T-cell (primary cell): ENCODE data around the gene SHD. TPM values are rescaled to one million over a fixed set of nuclear protein-coding genes. Genes with fewer than 3 reads are reported as not detected.

Experiments
- ATAC-seq, 4 experiments: fragments of 200-7000 bp in 3 of 4; fragments of 150-1000 bp in 1 of 4; cut with Tn5 transposase; replicated peaks in 1 of 4; 1 replicate in 3 of 4; 2 replicates in 1 of 4; pipeline ENCODE4 v1.10.0; 2021; ENCODE audit warnings: moderate library complexity in 3 of 4, mild to moderate bottlenecking in 2 of 4, moderate number of reproducible peaks in 1 of 4
- CTCF ChIA-PET, 2 donors: fragments of 300-600 bp; sonication (Branson Sonifier 250); formaldehyde crosslinking; loops; one replicate each; lab custom pipeline; 2022; ENCODE audit warnings: antibody characterized with exemption in 2 of 2; lab: Charles Lee
- POLR2A ChIA-PET, 2 donors: fragments of 300-600 bp; sonication (Branson Sonifier 250); formaldehyde crosslinking; loops; one replicate each; lab custom pipeline; 2022; ENCODE audit warnings: antibody characterized with exemption in 2 of 2; lab: Charles Lee
- DNase-seq, 35 experiments: peaks; one replicate each; pipeline versions ENCODE4 v3.0.0 to v3.0.0-alpha.2; 2013 to 2023
- H3K27ac ChIP-seq: one replicate; pipeline ENCODE4 v1.5.1; 2013; ENCODE audit warnings: low read length
- H3K27me3 ChIP-seq, 2 experiments: replicated peaks in 1 of 2; 1 replicate in 1 of 2; 2 replicates in 1 of 2; pipeline versions ENCODE4 v1.6.1 to v1.7.0; 2013; ENCODE audit warnings: low read length in 1 of 2, mixed read lengths in 1 of 2; ENCODE audit not compliant: control insufficient read depth in 2 of 2, insufficient read depth in 2 of 2; ENCODE audit errors: extremely low read depth in 1 of 2
- H3K36me3 ChIP-seq, 2 donors: 1 replicate in 1 of 2; 2 replicates in 1 of 2; pipeline versions ENCODE4 v1.6.1 to v1.7.0; 2013; ENCODE audit warnings: low read length in 1 of 2; ENCODE audit not compliant: control insufficient read depth in 2 of 2, insufficient read depth in 1 of 2; ENCODE audit errors: extremely low read depth in 1 of 2
- H3K4me1 ChIP-seq, 2 experiments: 1 replicate in 1 of 2; 2 replicates in 1 of 2; pipeline versions ENCODE4 v1.6.1 to v1.7.0; 2013; ENCODE audit warnings: low read length in 2 of 2, mixed read lengths in 1 of 2; ENCODE audit not compliant: insufficient read depth in 2 of 2, control insufficient read depth in 1 of 2; ENCODE audit errors: extremely low read depth in 1 of 2
- H3K4me3 ChIP-seq, 2 donors: 1 replicate in 1 of 2; 2 replicates in 1 of 2; pipeline versions ENCODE4 v1.5.1 to v1.7.0; 2013; ENCODE audit warnings: mild to moderate bottlenecking in 2 of 2, low read length in 1 of 2, moderate library complexity in 1 of 2; ENCODE audit not compliant: control insufficient read depth in 1 of 2; ENCODE audit errors: extremely low read depth in 1 of 2
- H3K9me3 ChIP-seq: 2 replicates; pipeline ENCODE4 v1.7.0; 2013
- H3K27ac Mint-ChIP-seq, 2 donors: one replicate each; pipeline ENCODE4 v1.8.0; 2020 to 2021; ENCODE audit warnings: mild to moderate bottlenecking in 2 of 2, mixed read lengths in 2 of 2
- H3K27me3 Mint-ChIP-seq, 2 donors: one replicate each; pipeline ENCODE4 v1.8.0; 2021 to 2022; ENCODE audit warnings: mixed read lengths in 2 of 2
- H3K36me3 Mint-ChIP-seq: one replicate; pipeline ENCODE4 v1.8.0; 2021; ENCODE audit warnings: mixed read lengths
- H3K4me1 Mint-ChIP-seq, 3 donors: one replicate each; pipeline ENCODE4 v1.8.0; 2020 to 2022; ENCODE audit warnings: mixed read lengths in 3 of 3, mild to moderate bottlenecking in 1 of 3
- H3K4me3 Mint-ChIP-seq, 3 donors: one replicate each; pipeline ENCODE4 v1.8.0; 2020 to 2022; ENCODE audit warnings: mild to moderate bottlenecking in 3 of 3, mixed read lengths in 3 of 3, moderate library complexity in 3 of 3
- H3K9me3 Mint-ChIP-seq, 3 donors: one replicate each; pipeline ENCODE4 v1.8.0; 2020 to 2022; ENCODE audit warnings: mixed read lengths in 3 of 3
- WGBS: methylation state at CpG from one replicate; pipeline ENCODE4 v1.1.5; 2013; ENCODE audit warnings: missing lambda C conversion rate; ENCODE audit not compliant: insufficient coverage; 5-methylcytosine and 5-hydroxymethylcytosine counted together
- total RNA-seq, 35 experiments: library from RNA in 6 of 35; stranded (reverse) in 6 of 35; fragments of 120-200 nt in 1 of 35; gene quantifications; one replicate each; pipeline versions ENCODE4 v1.2.1 to v1.2.4 and lab custom pipeline; 2013 to 2026

The SHD gene
- total RNA-seq, 5 donors from 2014 or later (not counting 1 experiment from before 2014, with no cell fraction given) = 0.19 TPM; not detected in 4

DNA sequence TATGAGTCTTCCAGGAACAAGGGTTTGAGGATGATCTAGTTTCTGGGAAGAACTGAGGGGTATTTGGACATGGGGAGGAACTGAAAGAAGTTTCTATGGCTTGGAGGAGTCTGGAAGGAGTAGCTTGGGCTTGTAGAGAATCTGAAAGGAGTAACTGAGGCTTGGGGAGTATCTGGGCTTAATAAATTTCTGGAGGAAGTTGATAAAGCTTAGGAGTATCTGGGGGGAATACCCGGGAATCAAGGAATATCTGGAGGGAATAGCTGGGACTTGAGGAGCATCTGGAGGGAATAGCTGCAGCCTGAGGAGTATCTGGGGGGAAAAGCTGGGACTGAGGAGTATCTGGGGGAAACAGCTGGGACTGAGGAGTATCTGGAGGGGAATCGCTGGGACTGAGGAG lies 41.4 kb downstream of the SHD start:
- Mint-ChIP-seq H3K27me3 (no peaks in the 10 kb centered on the region), H3K36me3 (no peaks in the 10 kb centered on the region), H3K27ac (no peak overlapping the region), H3K9me3 (peaks cover 0 to 9% (median 0%) of the 10 kb centered on the region in 3 donors), H3K4me3 (no peak overlapping the region), H3K4me1 (peaks cover 0 to 10% (median 0%) of the 10 kb centered on the region in 3 donors)
- H3K36me3 ChIP-seq = no peaks in the 10 kb centered on the region
- no peaks in the 10 kb centered on the region for H3K27me3 ChIP-seq
- no peak overlapping the region for H3K4me3 ChIP-seq
- no peaks in the 10 kb centered on the region for H3K4me1 ChIP-seq
- H3K27ac ChIP-seq = no peak overlapping the region
- DNase-seq = no peak
- 96% methylated on average over 2 of the region's 2 CpGs for WGBS
- CTCF ChIA-PET = interaction anchor here (0.6 to 1.0 kb wide), 2 partner anchors 32 to 373 kb away, joined by 3 read pairs; no protein-coding TSS in a partner anchor
- POLR2A ChIA-PET = no interaction called here
- H3K9me3 ChIP-seq = no peaks in the 10 kb centered on the region
- no peak for ATAC-seq

DNA sequence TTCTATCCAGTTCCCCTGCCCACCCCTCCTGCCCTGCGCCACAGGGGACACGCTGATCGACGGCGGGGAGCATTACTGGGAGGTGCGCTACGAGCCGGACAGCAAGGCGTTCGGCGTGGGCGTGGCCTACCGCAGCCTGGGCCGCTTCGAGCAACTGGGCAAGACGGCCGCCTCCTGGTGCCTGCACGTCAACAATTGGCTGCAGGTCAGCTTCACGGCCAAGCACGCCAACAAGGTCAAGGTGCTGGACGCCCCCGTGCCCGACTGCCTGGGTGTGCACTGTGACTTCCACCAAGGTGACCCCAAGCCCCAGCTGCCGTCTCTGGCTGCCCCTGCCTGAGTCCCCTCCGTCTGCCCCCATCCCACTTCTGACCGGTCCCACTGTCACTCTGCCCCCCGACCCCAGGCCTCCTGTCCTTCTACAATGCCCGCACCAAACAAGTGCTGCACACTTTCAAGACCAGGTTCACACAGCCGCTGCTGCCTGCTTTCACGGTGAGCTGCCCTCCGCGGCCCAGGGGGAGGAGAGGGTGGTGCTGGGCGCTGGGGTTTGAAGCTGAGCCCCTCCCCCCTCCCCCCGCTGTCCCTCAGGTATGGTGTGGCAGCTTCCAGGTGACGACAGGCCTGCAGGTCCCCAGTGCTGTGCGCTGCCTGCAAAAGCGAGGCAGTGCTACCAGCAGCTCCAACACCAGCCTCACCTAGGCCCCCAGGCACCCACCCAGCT lies 44.0 kb downstream of the SHD start:
- POLR2A ChIA-PET = interaction anchor here in 1 of 2 donors (1.1 kb wide), 1 partner anchor 19 kb away, joined by 3 read pairs; no protein-coding TSS in a partner anchor
- Histone ChIP-seq H3K36me3 (no peaks in the 10 kb centered on the region), H3K4me1 (peaks cover 0 to 17% of the 10 kb centered on the region in 2 experiments), H3K4me3 (no peak overlapping the region), H3K27ac (no peak overlapping the region), H3K9me3 (no peaks in the 10 kb centered on the region), H3K27me3 (peaks cover 0 to 14% of the 10 kb centered on the region in 2 experiments)
- ATAC-seq (no peak), DNase-seq (no peak)
- H3K27me3 Mint-ChIP-seq = peaks cover 0 to 4% of the 10 kb centered on the region in 2 donors
- H3K27ac Mint-ChIP-seq = no peak overlapping the region
- H3K9me3 Mint-ChIP-seq = peaks cover 0 to 9% (median 0%) of the 10 kb centered on the region in 3 donors
- WGBS = 94% methylated on average over 26 of the region's 37 CpGs
- H3K36me3 Mint-ChIP-seq = no peaks in the 10 kb centered on the region
- peaks cover 16 to 28% (median 17%) of the 10 kb centered on the region in 3 donors for H3K4me1 Mint-ChIP-seq
- CTCF ChIA-PET = interaction anchor here in 1 of 2 donors (0.9 kb wide), 1 partner anchor 10 kb away, joined by 3 read pairs; no protein-coding TSS in a partner anchor
- no peak overlapping the region for H3K4me3 Mint-ChIP-seq

DNA sequence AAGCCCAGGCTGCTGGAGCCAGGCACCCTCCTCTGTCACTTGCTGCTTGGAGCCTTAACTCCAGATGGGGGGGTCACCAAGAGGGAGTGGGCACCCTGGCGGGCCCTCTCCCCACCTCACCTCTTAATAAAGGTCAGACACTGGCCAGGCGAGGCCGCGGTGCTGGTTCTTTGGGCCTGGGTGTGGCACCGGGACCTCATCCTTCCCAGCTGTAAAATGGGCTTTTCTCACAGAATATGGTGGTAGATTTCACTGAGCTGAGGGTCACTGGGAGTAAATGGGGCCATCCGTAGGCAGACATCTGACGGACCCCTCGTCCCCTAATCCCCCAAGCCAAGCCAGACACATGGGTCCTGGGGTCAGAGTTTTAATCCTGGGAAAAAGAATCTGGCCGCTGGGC lies 44.6 kb downstream of the SHD start:
- Mint-ChIP-seq H3K36me3 (no peaks in the 10 kb centered on the region), H3K4me1 (peaks cover 20 to 34% (median 23%) of the 10 kb centered on the region in 3 donors), H3K27ac (no peak overlapping the region), H3K4me3 (no peak overlapping the region), H3K27me3 (peaks cover 0 to 4% of the 10 kb centered on the region in 2 donors), H3K9me3 (peaks cover 0 to 9% (median 0%) of the 10 kb centered on the region in 3 donors)
- no peak overlapping the region for H3K27ac ChIP-seq
- ChIA-PET CTCF (no interaction called here), POLR2A (no interaction called here)
- H3K9me3 ChIP-seq = no peaks in the 10 kb centered on the region
- WGBS = 96% methylated on average over 4 of the region's 9 CpGs
- no peak for DNase-seq
- H3K4me3 ChIP-seq = no peak overlapping the region
- no peaks in the 10 kb centered on the region for H3K36me3 ChIP-seq
- ATAC-seq = no peak
- peaks cover 0 to 23% of the 10 kb centered on the region in 2 experiments for H3K4me1 ChIP-seq
- peaks cover 0 to 14% of the 10 kb centered on the region in 2 experiments for H3K27me3 ChIP-seq

DNA sequence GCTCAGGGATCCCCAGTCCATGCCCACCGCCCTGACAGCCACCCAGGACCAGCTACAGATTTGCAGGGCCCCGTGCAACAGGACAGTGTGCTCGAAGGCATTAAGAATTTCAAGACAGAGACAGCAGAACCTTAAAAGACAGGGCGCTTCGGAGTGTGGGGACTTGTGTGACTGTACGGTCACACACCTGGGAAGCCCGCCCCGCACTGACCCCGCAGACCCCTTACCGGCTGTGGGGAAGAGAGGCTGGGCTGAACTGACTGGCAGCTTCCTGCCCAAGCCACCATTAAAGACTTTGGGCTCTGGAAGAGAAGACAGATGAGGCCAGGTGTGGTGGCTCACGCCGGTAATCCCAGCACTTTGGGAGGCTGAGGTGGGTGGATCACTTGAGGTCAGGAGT lies 45.2 kb downstream of the SHD start:
- POLR2A ChIA-PET = interaction anchor here in 1 of 2 donors (0.5 kb wide), 1 partner anchor 35 kb away, joined by 9 read pairs; no protein-coding TSS in a partner anchor
- H3K4me1 ChIP-seq = peaks cover under 1 to 28% of the 10 kb centered on the region in 2 experiments
- WGBS = 92% methylated on average over 6 of the region's 12 CpGs
- H3K36me3 Mint-ChIP-seq = no peaks in the 10 kb centered on the region
- H3K36me3 ChIP-seq = no peaks in the 10 kb centered on the region
- peaks cover 0 to 5% (median 0%) of the 10 kb centered on the region in 3 donors for H3K9me3 Mint-ChIP-seq
- no peak overlapping the region for H3K27ac Mint-ChIP-seq
- H3K4me3 ChIP-seq = no peak overlapping the region
- peak overlapping the region in 2 of 3 donors; percentile 3 to 24 for H3K4me3 Mint-ChIP-seq
- CTCF ChIA-PET = no interaction called here
- peaks cover 0 to 14% of the 10 kb centered on the region in 2 experiments for H3K27me3 ChIP-seq
- H3K9me3 ChIP-seq = no peaks in the 10 kb centered on the region
- ATAC-seq (no peak), DNase-seq (no peak)
- H3K27me3 Mint-ChIP-seq = peaks cover 0 to 4% of the 10 kb centered on the region in 2 donors
- H3K27ac ChIP-seq = no peak overlapping the region
- H3K4me1 Mint-ChIP-seq = peaks cover 23 to 35% (median 25%) of the 10 kb centered on the region in 3 donors

DNA sequence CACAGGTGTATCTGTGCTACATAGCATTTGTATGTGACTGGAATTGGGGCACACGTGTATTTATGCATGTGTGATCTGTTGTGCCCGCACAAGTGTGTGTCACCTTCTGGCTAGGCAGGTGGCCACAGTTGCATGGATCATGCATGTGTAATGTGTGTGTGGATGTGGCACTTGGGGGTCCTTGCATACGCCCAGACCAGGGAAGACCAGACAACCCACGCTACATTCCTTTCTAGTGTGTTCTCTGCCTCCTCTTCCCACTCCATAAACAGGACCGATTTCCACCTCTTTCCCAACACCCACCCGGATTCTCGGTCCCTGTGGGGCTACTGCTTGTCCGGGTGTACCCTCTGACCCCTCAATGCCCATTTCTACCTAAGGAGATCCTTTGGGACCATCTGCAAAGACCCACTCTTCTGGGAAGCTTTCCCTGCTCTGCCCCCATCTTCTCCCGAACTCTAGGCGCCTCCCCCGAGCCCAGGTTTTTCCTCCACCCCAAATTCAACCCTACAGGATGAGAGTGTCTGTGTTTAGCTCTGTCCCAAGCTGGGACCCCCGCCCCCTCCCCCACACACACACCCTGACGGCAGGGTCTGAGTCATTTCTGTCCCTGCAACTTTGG lies 47.3 kb downstream of the SHD start:
- Histone ChIP-seq H3K36me3 (no peaks in the 10 kb centered on the region), H3K4me3 (peak overlapping the region in 1 of 2 donors; percentile 62), H3K4me1 (peaks cover 3 to 31% of the 10 kb centered on the region in 2 experiments), H3K27me3 (peaks cover 0 to 14% of the 10 kb centered on the region in 2 experiments), H3K9me3 (no peaks in the 10 kb centered on the region), H3K27ac (no peak overlapping the region)
- CTCF ChIA-PET = no interaction called here
- Mint-ChIP-seq H3K27me3 (peaks cover 0 to 4% of the 10 kb centered on the region in 2 donors), H3K27ac (no peak overlapping the region), H3K4me1 (peaks cover 25 to 30% (median 26%) of the 10 kb centered on the region in 3 donors), H3K36me3 (no peaks in the 10 kb centered on the region), H3K4me3 (peak overlapping the region; percentile 44 to 87 (median 59)), H3K9me3 (no peaks in the 10 kb centered on the region)
- POLR2A ChIA-PET = no interaction called here
- WGBS = 59% methylated on average over 7 of the region's 13 CpGs
- no peak for DNase-seq
- no peak for ATAC-seq

DNA sequence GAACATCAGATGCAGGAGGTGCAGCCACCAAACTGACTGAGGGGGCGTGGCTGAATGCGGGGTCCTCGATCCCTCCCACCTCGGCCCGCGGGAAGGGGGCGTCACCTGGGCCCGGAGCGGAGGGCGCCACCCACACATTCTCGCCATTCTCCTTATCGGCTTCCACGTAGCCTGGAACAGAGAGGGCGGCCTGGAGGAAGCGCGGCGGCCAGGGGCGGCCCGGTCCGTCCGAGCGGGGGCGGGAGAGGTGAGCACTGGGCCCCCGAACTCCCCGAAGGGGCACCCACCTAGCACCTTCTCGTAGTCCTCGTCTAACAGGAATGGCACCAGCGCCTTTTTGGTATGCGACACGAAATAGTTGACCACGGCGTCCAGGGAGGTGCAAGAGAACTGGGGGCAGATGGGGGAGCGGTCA lies 47.8 kb downstream of the SHD start:
- POLR2A ChIA-PET = no interaction called here
- Histone ChIP-seq H3K9me3 (no peaks in the 10 kb centered on the region), H3K4me3 (peak overlapping the region; percentile 25 to 62), H3K36me3 (no peaks in the 10 kb centered on the region), H3K27me3 (peaks cover 0 to 14% of the 10 kb centered on the region in 2 experiments), H3K4me1 (peaks cover 3 to 31% of the 10 kb centered on the region in 2 experiments), H3K27ac (no peak overlapping the region)
- CTCF ChIA-PET = no interaction called here
- Mint-ChIP-seq H3K27ac (no peak overlapping the region), H3K27me3 (peaks cover 0 to 4% of the 10 kb centered on the region in 2 donors), H3K36me3 (no peaks in the 10 kb centered on the region), H3K4me3 (peak overlapping the region; percentile 68 to 87 (median 79)), H3K4me1 (peaks cover 25 to 30% (median 26%) of the 10 kb centered on the region in 3 donors), H3K9me3 (no peaks in the 10 kb centered on the region)
- DNase-seq = peak in 5 of 35 experiments; percentile 19 to 34 (median 23)
- 4% methylated on average over 25 of the region's 33 CpGs for WGBS
- no peak for ATAC-seq
